Right lobe of liver (tissue), 6 donors: ENCODE data around the gene CRYGN. TPM values are rescaled to one million over a fixed set of nuclear protein-coding genes. Genes with fewer than 3 reads are reported as not detected.

Experiments used
- ATAC-seq, 4 donors: fragments of 200-7000 bp; cut with Tn5 transposase; one replicate each; pipeline ENCODE4 v1.9.1; 2020; ENCODE audit warnings: mild to moderate bottlenecking in 4 of 4, moderate library complexity in 4 of 4
- DNase-seq, 3 donors: peaks; one replicate each; pipeline ENCODE4 v3.0.0-alpha.2; 2020
- H3K27ac ChIP-seq, 3 donors: fragments of 200-600 bp; one replicate each; pipeline ENCODE4 v1.8.0; 2022
- H3K27me3 ChIP-seq, 2 donors: fragments of 200-600 bp; one replicate each; pipeline ENCODE4 v1.8.0; 2022
- H3K36me3 ChIP-seq, 4 donors: fragments of 200-600 bp; sonication (generic) in 1 of 4; one replicate each; pipeline versions ENCODE4 v1.5.1 to v1.8.0; 2017 to 2022; ENCODE audit warnings: control low read depth in 1 of 4
- H3K4me1 ChIP-seq, 4 donors: fragments of 200-600 bp; sonication (generic) in 1 of 4; one replicate each; pipeline versions ENCODE4 v1.5.1 to v1.8.0; 2017 to 2022; ENCODE audit warnings: control low read depth in 1 of 4
- H3K4me3 ChIP-seq, 3 donors: fragments of 200-600 bp; one replicate each; pipeline ENCODE4 v1.8.0; 2022
- H3K9me3 ChIP-seq, 4 donors: fragments of 200-600 bp; sonication (generic) in 1 of 4; one replicate each; pipeline versions ENCODE4 v1.5.1 to v1.8.0; 2017 to 2022; ENCODE audit warnings: control low read depth in 1 of 4
- CTCF ChIP-seq, 4 donors: fragments of 200-600 bp in 3 of 4; fragments of 450-650 bp in 1 of 4; IDR thresholded peaks; one replicate each; pipeline versions ENCODE4 v1.5.1 to v1.8.0; 2016 to 2022; ENCODE audit warnings: antibody characterized with exemption in 4 of 4, mild to moderate bottlenecking in 2 of 4
- POLR2A ChIP-seq: fragments of 450-650 bp; IDR thresholded peaks from one replicate; pipeline ENCODE4 v1.6.1; 2017; ENCODE audit warnings: antibody characterized with exemption, mild to moderate bottlenecking
- WGBS: methylation state at CpG from one replicate; pipeline ENCODE4 v1.1.6; 2018; ENCODE audit warnings: low coverage, low lambda C conversion rate; ENCODE audit not compliant: insufficient coverage; ENCODE audit errors: missing lambda C conversion rate; 5-methylcytosine and 5-hydroxymethylcytosine counted together
- intact Hi-C, 2 donors: fragments of 100-400 bp; cut with DNase I; formaldehyde crosslinking; loops; one replicate each; pipeline versions ENCODE4 v1.11.2 to v1.14.1; 2022
- total RNA-seq, 6 experiments: library from RNA; depleted of rRNA in 2 of 6; stranded (reverse); fragments of >200 nt in 2 of 6; fragmentation: NEBNext Ultra II Directional in 3 of 6; extraction: Animal tissue kit (Norgen Biotek cat#: 25700) in 3 of 6; gene quantifications; one replicate each; pipeline versions ENCODE4 v1.1.0 to v1.2.4, GENCODE V29; 2016 to 2023
- donor health status: DM: no; HTN: yes; CAD: no.
- donor health status: DM: no; HTN: no; CAD: no.
- donor health status: DM: no; HTN: no; CAD: no.
- donor health status: DM: no; HTN: yes; CAD: no.
- donor health status: DM: no; HTN: yes; CAD: no.

The CRYGN gene
- total RNA-seq, 6 experiments from 2014 or later, result not detected

GRCh38 chr7:151469281-151469680, 29.3 kb upstream of the CRYGN start:
- intact Hi-C loops, result no loop called here

GRCh38 chr7:151468217-151469018, 28.5 kb upstream of the CRYGN start:
- Histone ChIP-seq H3K36me3 (peaks cover 0 to 58% (median 15%) of the 10 kb centered on the region in 4 donors), H3K27ac (no peak overlapping the region), H3K9me3 (no peaks in the 10 kb centered on the region), H3K4me1 (no peaks in the 10 kb centered on the region), H3K27me3 (no peaks in the 10 kb centered on the region), H3K4me3 (no peak overlapping the region)
- intact Hi-C loops, result no loop called here
- no peak for ATAC-seq
- WGBS, result 98% methylated on average over 19 of the region's 19 CpGs
- no peak for DNase-seq
- no peak for TF ChIP-seq POLR2A
- TF ChIP-seq CTCF (IDR thresholded peaks at IDR 0.05), result no peak

More at GRCh38 chr7:151469281-151469680, 29.3 kb upstream of the CRYGN start:
- peaks cover 0 to 58% (median 15%) of the 10 kb centered on the region in 4 donors for H3K36me3 ChIP-seq
- no peak overlapping the region for H3K27ac ChIP-seq
- TF ChIP-seq POLR2A, result no peak
- TF ChIP-seq CTCF (IDR thresholded peaks at IDR 0.05), result no peak
- DNase-seq (no peak), ATAC-seq (no peak)
- no peaks in the 10 kb centered on the region for H3K27me3 ChIP-seq
- H3K9me3 ChIP-seq, result no peaks in the 10 kb centered on the region
- no peak overlapping the region for H3K4me3 ChIP-seq
- H3K4me1 ChIP-seq, result no peaks in the 10 kb centered on the region
- WGBS, result 82% methylated on average over 5 of the region's 5 CpGs

GRCh38 chr7:151465169-151465568, 25.2 kb upstream of the CRYGN start:
- ATAC-seq (no peak), DNase-seq (no peak)
- Histone ChIP-seq H3K27ac (no peak overlapping the region), H3K9me3 (no peaks in the 10 kb centered on the region), H3K4me3 (no peak overlapping the region), H3K4me1 (peaks cover 0 to 2% (median 0%) of the 10 kb centered on the region in 4 donors), H3K27me3 (no peaks in the 10 kb centered on the region), H3K36me3 (peaks cover 0 to 45% (median 12%) of the 10 kb centered on the region in 4 donors)
- intact Hi-C loops, result no loop called here
- WGBS, result 90% methylated on average over 5 of the region's 8 CpGs
- no peak for TF ChIP-seq POLR2A
- TF ChIP-seq CTCF (IDR thresholded peaks at IDR 0.05), result no peak

GRCh38 chr7:151462306-151462779, 22.4 kb upstream of the CRYGN start:
- Histone ChIP-seq H3K4me3 (no peak overlapping the region), H3K9me3 (no peaks in the 10 kb centered on the region), H3K4me1 (peaks cover 0 to 13% (median 3%) of the 10 kb centered on the region in 4 donors), H3K27ac (no peak overlapping the region), H3K36me3 (peaks cover 0 to 22% (median 5%) of the 10 kb centered on the region in 4 donors), H3K27me3 (no peaks in the 10 kb centered on the region)
- intact Hi-C loops, result no loop called here
- TF ChIP-seq POLR2A (no peak), CTCF (IDR thresholded peaks at IDR 0.05) (no peak)
- no peak for DNase-seq
- ATAC-seq, result no peak
- 57% methylated on average over 1 of the region's 1 CpG for WGBS
